ENCODE measurements around the gene KIF3A. TPM values are rescaled to one million over a fixed set of nuclear protein-coding genes. Genes with fewer than 3 reads are reported as not detected.

The KIF3A gene
- total RNA-seq (ENCODE audit: low replicate concordance) = 15.6 and 20.0 TPM in 2 replicates
- long read RNA-seq, partial matches to known transcripts = 65 of 67 reads
- long read RNA-seq, other reads (novel, unspliced or antisense) = 2 of 67 reads

DNA sequence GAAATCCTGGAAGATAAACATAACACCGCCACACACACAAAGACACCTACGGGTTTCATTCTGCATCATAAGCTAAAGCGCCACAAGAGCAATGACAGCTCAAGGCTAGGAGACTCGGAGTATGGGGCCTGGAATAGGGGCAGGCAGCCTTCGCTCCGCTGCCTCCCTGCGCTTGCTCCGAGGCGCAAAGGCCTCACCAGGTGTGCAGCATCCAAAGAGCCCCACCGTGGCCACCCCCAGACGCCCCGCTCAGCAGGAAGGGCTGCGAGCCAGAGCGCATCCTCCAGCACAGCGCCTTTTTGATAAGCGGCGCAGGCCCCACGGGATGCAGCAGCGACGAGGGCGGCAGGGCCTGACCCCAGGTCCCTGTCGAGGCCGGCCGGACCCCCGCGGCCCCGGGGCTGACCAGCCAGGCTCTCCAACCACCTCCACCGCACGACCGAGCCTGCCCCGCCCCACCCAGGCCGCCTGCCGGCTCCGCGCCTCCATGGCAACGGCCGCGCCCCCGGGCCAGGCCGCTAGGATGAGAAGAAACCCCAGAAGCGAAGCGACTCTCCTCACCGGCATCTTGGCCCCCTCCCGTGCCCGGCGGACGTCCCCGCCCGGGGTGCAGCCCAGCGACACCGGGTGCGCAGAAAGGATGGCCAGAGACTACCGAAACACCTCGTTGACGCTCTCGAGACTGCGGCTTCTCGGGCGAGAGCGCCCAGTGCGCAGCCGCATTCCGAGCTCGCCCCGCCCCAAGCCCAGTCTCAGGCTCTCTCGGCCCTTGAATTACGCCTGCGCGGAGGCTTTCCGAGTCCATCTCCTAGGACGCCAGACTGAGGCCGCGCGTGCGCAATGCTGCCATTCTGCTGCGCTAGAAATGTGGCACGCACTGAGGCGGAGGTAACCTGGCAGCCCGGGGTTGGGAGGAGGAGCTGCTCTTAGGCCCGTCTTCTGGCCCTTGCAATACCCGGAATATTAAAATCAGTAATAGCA, at the start of gene KIF3A:
KIF3A (minus strand) TSS at position 694 of the 981 bp plus-strand sequence; CDS start at position 567, 127 bp downstream.
- Mint-ChIP-seq H3K27ac (peak within 1 kb of the TSS; percentile 83), H3K36me3 (peaks cover 3% of the 10 kb centered on the region), H3K27me3 (peaks cover 15% of the 10 kb centered on the region), H3K4me3 (peak within 1 kb of the TSS; percentile 93), H3K4me1 (ENCODE audit: unreplicated experiment) (peaks cover 24% of the 10 kb centered on the region), H3K9me3 (no peaks in the 10 kb centered on the region)
- DNase-seq (ENCODE audit: extremely low spot score, unreplicated experiment) = peak; percentile 98
- TF ChIP-seq, protein P1, sequence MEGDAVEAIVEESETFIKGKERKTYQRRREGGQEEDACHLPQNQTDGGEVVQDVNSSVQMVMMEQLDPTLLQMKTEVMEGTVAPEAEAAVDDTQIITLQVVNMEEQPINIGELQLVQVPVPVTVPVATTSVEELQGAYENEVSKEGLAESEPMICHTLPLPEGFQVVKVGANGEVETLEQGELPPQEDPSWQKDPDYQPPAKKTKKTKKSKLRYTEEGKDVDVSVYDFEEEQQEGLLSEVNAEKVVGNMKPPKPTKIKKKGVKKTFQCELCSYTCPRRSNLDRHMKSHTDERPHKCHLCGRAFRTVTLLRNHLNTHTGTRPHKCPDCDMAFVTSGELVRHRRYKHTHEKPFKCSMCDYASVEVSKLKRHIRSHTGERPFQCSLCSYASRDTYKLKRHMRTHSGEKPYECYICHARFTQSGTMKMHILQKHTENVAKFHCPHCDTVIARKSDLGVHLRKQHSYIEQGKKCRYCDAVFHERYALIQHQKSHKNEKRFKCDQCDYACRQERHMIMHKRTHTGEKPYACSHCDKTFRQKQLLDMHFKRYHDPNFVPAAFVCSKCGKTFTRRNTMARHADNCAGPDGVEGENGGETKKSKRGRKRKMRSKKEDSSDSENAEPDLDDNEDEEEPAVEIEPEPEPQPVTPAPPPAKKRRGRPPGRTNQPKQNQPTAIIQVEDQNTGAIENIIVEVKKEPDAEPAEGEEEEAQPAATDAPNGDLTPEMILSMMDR (conservative IDR thresholded peaks at IDR 0.05) = peak; percentile 55

DNA sequence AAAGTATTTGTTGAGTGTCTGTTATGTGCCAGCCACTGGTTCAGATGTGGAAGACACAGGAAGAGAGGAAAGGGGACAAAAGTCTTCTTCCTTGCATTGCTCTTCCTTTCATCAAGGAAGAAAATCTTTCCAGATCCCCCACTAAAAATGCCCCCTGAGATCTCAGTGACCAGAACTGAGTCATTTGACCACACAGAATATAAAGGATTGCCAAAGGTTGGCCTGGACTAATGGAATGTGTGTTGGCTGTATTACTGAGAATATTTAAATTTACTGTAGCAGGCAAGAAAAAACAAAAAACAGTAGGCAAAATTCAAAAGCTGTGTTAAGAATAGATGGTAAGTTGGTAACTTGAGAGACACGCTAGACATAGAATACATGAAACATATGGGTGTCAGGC, 49.7 kb upstream of the KIF3A start:
- no peaks in the 10 kb centered on the region for H3K9me3 Mint-ChIP-seq
- H3K27ac Mint-ChIP-seq = no peak overlapping the region
- TF ChIP-seq, protein P1 (conservative IDR thresholded peaks at IDR 0.05) = no peak
- H3K36me3 Mint-ChIP-seq = no peaks in the 10 kb centered on the region
- H3K27me3 Mint-ChIP-seq = peaks cover 4% of the 10 kb centered on the region
- no peak overlapping the region for H3K4me3 Mint-ChIP-seq
- no peak for DNase-seq (ENCODE audit: extremely low spot score, unreplicated experiment)
- peaks cover 8% of the 10 kb centered on the region for H3K4me1 Mint-ChIP-seq (ENCODE audit: unreplicated experiment)

DNA sequence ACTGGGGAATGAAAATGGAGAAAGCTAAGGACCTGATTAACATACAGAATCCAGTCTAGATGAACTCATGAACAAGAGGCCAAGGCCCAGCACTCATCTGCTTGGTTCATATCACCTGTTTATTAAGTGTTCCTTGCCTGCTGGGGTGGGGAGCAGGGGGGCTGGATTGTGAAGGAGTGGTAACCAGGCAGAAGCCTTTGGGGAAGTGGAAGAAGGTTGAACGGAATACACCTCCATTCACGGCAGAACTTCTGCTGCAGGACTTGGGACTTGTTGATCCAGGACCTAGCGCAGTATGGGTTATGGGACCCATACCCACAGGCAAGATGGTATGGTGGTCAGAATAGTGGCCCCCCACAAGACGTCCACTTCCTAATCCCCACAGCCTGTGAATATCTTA, 48.5 kb upstream of the KIF3A start:
- no peak overlapping the region for H3K4me3 Mint-ChIP-seq
- no peaks in the 10 kb centered on the region for H3K36me3 Mint-ChIP-seq
- peaks cover 8% of the 10 kb centered on the region for H3K4me1 Mint-ChIP-seq (ENCODE audit: unreplicated experiment)
- H3K9me3 Mint-ChIP-seq = no peaks in the 10 kb centered on the region
- TF ChIP-seq, protein P1 (conservative IDR thresholded peaks at IDR 0.05) = no peak
- peaks cover 15% of the 10 kb centered on the region for H3K27me3 Mint-ChIP-seq
- no peak overlapping the region for H3K27ac Mint-ChIP-seq
- DNase-seq (ENCODE audit: extremely low spot score, unreplicated experiment) = no peak

DNA sequence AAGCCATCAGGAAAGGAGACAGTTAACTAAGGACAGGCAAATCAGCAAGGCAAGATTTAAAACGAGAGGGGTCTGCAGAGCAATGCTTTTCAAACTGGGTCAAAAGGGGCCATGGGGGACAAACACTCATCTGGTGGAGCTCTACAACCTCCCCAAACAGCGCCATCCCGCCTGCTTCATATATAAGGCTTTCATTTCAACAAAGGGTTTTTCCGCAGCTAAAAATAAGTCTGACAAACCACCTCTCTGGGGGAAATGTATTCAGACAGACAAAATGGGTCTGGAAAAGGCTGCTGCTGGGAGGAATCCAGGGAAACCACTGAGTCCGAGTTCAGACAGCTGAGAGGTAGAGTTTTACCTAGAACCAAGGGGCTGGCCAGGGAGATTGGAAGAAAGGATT, 48.0 kb upstream of the KIF3A start:
- H3K27ac Mint-ChIP-seq = no peak overlapping the region

DNA sequence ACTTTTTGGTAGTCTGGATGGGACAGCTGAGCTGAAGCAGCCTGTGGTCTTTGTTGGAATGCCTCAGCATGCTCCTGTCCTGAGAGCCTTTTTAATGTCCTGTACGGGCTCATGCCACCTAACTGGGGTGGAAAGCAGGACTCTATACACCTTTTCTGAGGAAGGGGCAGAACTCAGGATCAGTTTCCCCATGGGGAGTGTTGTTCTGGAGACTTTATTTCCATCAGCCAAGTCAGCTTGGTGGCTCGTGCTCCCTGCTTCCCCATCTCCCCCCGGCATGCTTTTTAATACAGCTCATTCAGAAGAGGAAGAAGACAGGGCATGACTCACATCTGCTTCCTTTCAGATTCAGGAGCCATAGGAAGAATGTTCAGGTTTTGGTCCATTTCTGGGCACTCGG, 44.8 kb upstream of the KIF3A start:
- H3K4me1 Mint-ChIP-seq (ENCODE audit: unreplicated experiment) = no peaks in the 10 kb centered on the region
- H3K4me3 Mint-ChIP-seq = no peak overlapping the region
- no peaks in the 10 kb centered on the region for H3K36me3 Mint-ChIP-seq
- no peak for DNase-seq (ENCODE audit: extremely low spot score, unreplicated experiment)
- H3K27me3 Mint-ChIP-seq = peaks cover 33% of the 10 kb centered on the region
- H3K9me3 Mint-ChIP-seq = no peaks in the 10 kb centered on the region
- TF ChIP-seq, protein P1 (conservative IDR thresholded peaks at IDR 0.05) = no peak
- H3K27ac Mint-ChIP-seq = no peak overlapping the region

More for the DNA sequence above, 48.0 kb upstream of the KIF3A start:
- Mint-ChIP-seq H3K27me3 (peaks cover 13% of the 10 kb centered on the region), H3K4me3 (no peak overlapping the region), H3K36me3 (no peaks in the 10 kb centered on the region), H3K4me1 (ENCODE audit: unreplicated experiment) (peaks cover 5% of the 10 kb centered on the region), H3K9me3 (no peaks in the 10 kb centered on the region)
- TF ChIP-seq, protein P1 (conservative IDR thresholded peaks at IDR 0.05) = no peak
- no peak for DNase-seq (ENCODE audit: extremely low spot score, unreplicated experiment)

Data from type B pancreatic cell (in vitro differentiated cells).